Raji (cell line): ENCODE measurements around the gene IL9.

Experiments used
- POLR2A ChIP-seq: IDR thresholded peaks from 2 replicates; pipeline ENCODE4 v1.6.1; 2011; ENCODE audit warnings: low read depth, low read length, control low read depth; ENCODE audit not compliant: insufficient read depth

Gene IL9

DNA sequence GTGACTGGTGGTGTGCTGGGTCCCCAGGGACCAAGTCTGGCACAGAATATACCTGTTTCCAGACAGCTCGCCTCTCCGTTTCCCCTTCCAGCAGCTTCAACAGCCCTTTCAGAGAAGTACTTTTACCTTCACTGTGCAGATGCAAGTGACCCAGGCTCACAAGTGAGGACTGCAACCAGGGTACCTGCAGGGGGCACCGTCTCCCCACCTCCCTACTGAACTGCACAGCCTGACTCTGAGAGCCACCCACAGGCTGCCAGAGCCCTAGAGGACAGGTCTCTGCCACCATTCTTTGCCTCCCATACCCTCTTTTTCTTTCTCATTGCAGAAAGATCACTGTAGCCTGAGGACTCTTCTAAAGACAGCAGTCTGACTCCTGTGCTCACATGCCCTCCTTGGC, 15.4 kb downstream of the IL9 start:
- no peak for TF ChIP-seq POLR2A

GRCh38 chr5:135879591-135879990, 16.1 kb downstream of the IL9 start:
- TF ChIP-seq POLR2A = no peak

GRCh38 chr5:135878156-135878620, 17.5 kb downstream of the IL9 start:
- TF ChIP-seq POLR2A = no peak

DNA sequence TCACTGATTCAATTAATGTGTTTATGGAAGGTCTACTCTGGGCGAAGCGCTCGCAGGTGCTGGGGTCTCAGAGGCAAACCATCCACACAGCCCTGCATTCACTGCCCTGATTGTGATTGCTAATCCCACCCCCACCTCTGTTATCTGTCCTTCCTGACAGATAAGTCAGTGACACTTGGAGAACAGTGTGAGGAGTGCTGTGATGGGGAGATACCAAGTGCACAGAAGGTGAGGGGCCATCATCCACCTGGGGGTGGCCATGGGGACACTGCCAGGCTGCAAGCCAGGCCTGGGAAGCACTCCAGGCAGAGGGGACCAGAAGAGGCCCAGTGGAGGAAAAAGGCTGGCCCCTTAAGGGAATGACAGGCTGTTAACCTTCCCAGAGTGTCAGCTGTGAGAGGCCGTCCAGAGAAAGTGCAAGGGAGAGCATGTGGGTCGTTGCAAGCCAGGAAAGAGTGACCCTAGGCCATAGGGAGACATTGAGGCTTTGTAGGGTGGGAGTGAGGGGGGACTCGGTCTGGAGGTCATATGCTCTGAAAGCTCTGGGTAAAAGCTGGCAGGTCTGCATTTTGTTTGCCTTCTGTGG, 18.0 kb downstream of the IL9 start:
- no peak for TF ChIP-seq POLR2A

GRCh38 chr5:135876146-135876545, 19.5 kb downstream of the IL9 start:
- TF ChIP-seq POLR2A = no peak

GRCh38 chr5:135875567-135875966, 20.1 kb downstream of the IL9 start:
- TF ChIP-seq POLR2A = no peak

DNA sequence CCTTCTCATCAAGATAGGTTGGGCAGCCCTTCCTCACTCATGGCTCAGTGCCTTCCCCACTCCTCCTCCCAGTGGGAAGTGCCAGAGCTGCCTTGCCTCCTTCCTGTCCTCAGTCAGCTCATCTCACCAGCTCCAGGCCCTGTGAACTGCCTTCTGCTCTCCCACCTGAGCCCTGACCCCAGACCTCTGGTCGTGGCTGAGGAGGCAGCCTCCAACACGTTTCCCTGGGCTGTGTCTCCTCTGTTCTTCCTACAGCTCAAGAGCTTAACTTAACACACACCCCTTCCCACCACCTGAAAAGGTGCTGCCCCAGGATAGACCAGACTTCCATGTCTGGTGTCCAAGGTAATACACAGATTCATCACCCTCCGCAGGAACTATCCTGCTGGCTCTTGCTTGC, 21.2 kb downstream of the IL9 start:
- no peak for TF ChIP-seq POLR2A

GRCh38 chr5:135873831-135874230, 21.8 kb downstream of the IL9 start:
- TF ChIP-seq POLR2A = no peak

DNA sequence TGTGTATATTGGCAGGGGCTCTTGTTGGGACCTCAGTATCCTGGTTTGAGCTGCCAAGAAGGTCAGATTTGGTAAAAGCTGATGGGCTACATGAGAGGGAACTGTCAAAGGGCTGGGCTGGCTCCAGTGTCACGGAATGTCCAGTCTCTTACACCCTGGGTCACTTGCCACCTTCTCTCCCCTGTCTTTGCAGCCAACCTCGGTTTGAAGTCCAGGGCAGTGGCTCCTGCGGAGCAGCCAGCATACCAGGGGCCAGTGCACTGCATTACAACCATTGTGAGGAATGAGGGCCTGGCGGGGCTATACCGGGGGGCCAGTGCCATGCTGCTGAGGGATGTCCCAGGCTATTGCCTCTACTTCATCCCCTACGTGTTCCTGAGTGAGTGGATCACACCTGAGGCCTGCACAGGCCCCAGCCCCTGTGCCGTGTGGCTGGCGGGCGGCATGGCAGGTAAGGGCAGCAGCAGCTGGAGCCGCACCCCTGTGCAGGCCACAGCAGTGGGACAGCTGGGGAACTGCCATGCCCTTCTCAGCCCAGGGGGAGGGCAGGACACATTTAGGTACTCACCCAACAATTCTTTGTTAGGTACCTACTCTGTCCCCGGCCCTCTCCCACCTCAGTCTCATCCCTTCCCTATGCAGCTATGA, 24.2 kb downstream of the IL9 start:
- TF ChIP-seq POLR2A = no peak

GRCh38 chr5:135869935-135870334, 25.7 kb downstream of the IL9 start:
- TF ChIP-seq POLR2A = no peak

GRCh38 chr5:135869276-135869675, 26.4 kb downstream of the IL9 start:
- no peak for TF ChIP-seq POLR2A

- TF ChIP-seq POLR2A = no peak
These were observed 27.0 kb downstream of the IL9 start for GRCh38 chr5:135868681-135869080.

DNA sequence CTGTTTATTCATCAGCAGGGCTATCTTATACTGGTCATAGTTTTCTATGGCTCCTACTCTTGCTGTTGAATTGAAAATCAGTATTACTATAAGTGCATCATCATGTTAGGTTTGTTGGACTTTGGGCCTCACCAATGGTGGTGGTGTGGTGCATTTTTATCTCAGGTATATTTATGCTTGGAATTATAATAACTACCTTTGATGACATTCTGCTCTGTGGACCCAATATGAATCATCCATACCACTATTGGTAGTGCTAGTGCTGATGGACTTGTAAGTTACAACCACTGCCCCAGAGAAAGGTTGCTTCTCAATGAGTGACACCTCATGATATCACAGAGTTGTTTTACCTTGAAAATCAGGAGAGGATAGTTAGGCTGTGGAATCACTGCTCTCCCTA, 28.0 kb downstream of the IL9 start:
- TF ChIP-seq POLR2A = no peak

- TF ChIP-seq POLR2A = no peak
These were observed 29.6 kb downstream of the IL9 start for GRCh38 chr5:135866016-135866415.

DNA sequence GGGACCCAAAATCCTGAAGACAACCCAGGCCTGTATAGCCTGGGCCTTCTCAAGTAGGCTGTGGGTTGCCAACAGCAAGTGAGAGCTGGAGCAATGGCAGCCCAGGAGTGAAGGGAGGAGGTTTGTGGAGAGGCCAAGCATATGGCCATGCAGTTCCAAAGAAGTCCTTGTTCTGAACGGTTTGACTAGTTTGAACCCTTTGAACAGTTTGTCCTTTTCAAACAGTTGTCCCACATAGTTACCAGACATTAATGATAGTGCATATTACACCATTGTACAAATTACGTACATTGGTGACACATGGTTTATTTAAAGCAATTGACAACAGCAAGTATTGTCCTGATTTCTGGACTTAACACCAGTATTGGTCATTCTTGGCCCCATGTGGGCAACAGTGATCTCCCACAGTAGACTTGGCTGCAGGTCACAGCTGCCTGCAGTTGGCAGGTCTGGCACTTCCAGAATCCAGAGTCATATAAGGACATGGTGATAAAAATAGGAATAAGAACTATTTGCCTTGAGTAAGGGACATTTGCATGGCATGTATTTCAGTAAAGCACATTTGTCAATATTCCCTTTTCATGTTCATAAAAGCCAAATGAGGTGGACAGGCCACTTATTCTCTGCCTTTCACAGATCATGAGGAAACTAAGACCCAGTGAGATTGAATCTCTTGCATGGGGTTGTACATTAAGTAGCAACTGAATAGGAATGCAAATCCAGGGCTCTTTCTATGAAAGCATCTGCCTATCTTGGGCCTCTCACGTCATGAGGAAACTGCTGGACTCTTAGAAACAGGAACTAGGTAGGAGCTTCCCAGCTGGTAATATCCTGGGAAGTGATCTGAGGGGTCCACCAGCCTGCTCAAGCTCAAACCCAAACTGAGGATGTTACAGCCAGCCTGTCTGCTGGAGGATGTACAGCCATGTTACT, 30.9 kb downstream of the IL9 start:
- no peak for TF ChIP-seq POLR2A

DNA sequence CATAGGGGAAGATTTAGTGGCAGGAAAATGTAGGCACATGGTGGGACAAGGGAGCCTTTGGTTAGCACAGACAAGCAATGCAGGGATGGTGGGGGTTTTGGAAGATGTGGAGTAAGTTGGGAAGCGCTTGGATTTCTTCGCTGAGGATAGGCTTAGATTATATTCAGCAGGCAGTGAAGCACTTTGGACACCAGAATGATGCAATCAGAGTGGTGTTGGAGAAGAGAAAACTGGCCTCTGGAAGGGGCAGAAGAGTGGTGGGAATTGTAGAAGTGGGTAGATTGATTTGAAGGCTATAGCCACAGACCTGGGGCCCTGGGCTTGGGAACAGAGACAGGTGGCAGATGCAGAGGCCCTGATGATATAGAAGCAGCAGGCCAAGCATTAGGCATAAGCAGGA, 32.9 kb downstream of the IL9 start:
- TF ChIP-seq POLR2A = no peak

DNA sequence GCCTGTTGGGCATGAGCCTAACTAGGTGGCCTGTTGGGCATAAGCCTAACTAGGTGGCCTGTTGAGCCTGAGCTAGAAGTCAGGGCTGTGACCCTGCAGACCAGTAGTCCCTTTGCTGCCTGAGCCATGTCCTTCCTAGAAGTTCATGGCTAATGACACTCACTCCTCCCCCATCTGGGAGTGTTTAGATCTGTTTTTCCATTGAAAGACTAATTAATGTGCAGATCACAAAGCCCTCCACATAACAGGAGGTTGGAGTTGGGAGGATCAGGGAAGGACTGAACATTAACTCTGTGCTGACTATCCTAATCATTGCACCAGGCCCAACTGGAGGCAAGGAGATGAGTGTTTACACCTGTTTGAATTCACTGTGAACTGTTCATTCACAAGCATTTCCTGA, 33.6 kb downstream of the IL9 start:
- no peak for TF ChIP-seq POLR2A

DNA sequence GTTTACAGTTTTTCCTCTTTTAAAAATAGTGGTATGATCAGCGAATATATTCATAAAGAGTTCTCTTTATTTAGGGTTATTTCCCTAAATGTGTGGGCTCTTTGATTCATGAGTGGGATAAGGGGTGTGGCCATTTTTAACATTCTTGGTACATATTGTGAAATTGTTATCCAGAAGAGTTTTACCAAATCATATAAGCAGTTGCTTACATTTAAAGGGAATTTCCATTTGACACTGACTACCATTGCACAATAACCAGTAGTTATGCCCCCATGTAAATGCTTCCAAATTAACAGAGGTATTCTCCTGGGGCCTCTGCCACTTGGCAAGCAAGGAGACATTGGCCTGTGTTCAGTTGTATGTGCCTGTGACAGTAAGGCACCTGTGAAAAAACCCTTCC, 34.0 kb downstream of the IL9 start:
- TF ChIP-seq POLR2A = no peak
